Colonic mucosa (tissue), 4 donors: Measurements from ENCODE around the gene DEDD. TPM values are rescaled to one million over a fixed set of nuclear protein-coding genes. Genes with fewer than 3 reads are reported as not detected.
A peak's percentile ranks its signal among the peaks of the same experiment; 100 is the strongest.

Experiments
- DNase-seq: peaks from one replicate; pipeline ENCODE4 v3.0.0-alpha.2; 2020
- H3K27ac ChIP-seq: fragments of 200-600 bp; one replicate; pipeline ENCODE4 v1.8.0; 2021
- H3K27me3 ChIP-seq: fragments of 200-600 bp; one replicate; pipeline ENCODE4 v1.8.0; 2021
- H3K36me3 ChIP-seq: fragments of 200-600 bp; one replicate; pipeline ENCODE4 v1.8.0; 2021
- H3K4me1 ChIP-seq: fragments of 200-600 bp; one replicate; pipeline ENCODE4 v1.8.0; 2021; ENCODE audit warnings: mild to moderate bottlenecking
- H3K4me3 ChIP-seq: fragments of 200-600 bp; one replicate; pipeline ENCODE4 v1.8.0; 2021
- H3K9ac ChIP-seq, 2 donors: one replicate each; pipeline ENCODE4 v1.7.0; 2013; ENCODE audit warnings: control low read depth in 2 of 2, low read depth in 2 of 2, low read length in 2 of 2
- H3K9me3 ChIP-seq: fragments of 200-600 bp; one replicate; pipeline ENCODE4 v1.8.0; 2021
- CTCF ChIP-seq: fragments of 200-600 bp; IDR thresholded peaks from one replicate; pipeline ENCODE4 v1.8.0; 2022; ENCODE audit warnings: antibody characterized with exemption, mild to moderate bottlenecking
- intact Hi-C: fragments of 100-400 bp; cut with DNase I; formaldehyde crosslinking; loops from one replicate; pipeline ENCODE4 v1.14.1; 2022
- total RNA-seq, 2 donors: library from RNA; stranded (reverse); fragmentation: NEBNext Ultra II Directional in 1 of 2; extraction: Animal tissue kit (Norgen Biotek cat#: 25700) in 1 of 2; gene quantifications; one replicate each; pipeline ENCODE4 v1.2.1, GENCODE V29; 2021
- donor health status: healthy.
- donor health status: DM: no; HTN: no; CAD: no.
- donor health status: DM: no; HTN: no; CAD: no.

Gene DEDD
- 10 to 100 TPM; 33.8 to 34.3 TPM for total RNA-seq

- no peaks in the 10 kb centered on the region for H3K9me3 ChIP-seq
- peak within 1 kb of the TSS; percentile 50 for H3K4me3 ChIP-seq
- H3K9ac ChIP-seq = peak within 1 kb of the TSS; percentile 96 to 97
- peaks cover 8% of the 10 kb centered on the region for H3K4me1 ChIP-seq
- H3K36me3 ChIP-seq = no peaks in the 10 kb centered on the region
- intact Hi-C loops = no loop called here
- no peaks in the 10 kb centered on the region for H3K27me3 ChIP-seq
- no peak for TF ChIP-seq CTCF
- DNase-seq = peak; percentile 87
- H3K27ac ChIP-seq = peak within 1 kb of the TSS; percentile 96
Observed at GRCh38 chr1:161132410-161133219, at the start of gene DEDD. TSS of gene DEDD (minus strand) at chr1:161132667. CDS start at chr1:161124462, 8,205 bp downstream.

DNA sequence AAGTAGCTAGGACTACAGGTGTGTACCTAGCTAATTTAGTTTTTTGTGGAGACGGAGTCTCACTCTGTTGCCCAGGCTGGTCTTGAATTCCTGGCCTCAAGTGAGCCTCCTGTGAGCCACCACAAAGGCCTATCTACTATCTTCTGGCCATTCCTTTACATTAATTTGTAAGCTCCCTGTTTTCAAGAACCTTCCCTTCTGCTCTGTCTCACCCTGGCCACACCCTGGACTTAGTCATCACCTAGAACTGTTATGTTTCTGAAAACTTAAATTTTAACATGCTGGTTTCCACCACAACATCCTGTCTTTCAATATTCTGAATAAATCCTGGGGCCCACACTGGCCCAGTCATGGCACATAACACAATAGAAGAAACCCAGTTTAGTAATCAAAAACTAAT lies 49.7 kb upstream of the DEDD start:
- H3K9me3 ChIP-seq = no peaks in the 10 kb centered on the region
- no peak for DNase-seq
- intact Hi-C loops = no loop called here
- no peak overlapping the region for H3K9ac ChIP-seq
- no peak overlapping the region for H3K4me3 ChIP-seq
- no peaks in the 10 kb centered on the region for H3K36me3 ChIP-seq
- H3K27ac ChIP-seq = peak overlapping the region; percentile 16
- no peaks in the 10 kb centered on the region for H3K27me3 ChIP-seq
- H3K4me1 ChIP-seq = no peaks in the 10 kb centered on the region
- TF ChIP-seq CTCF = no peak

- H3K9me3 ChIP-seq = no peaks in the 10 kb centered on the region
- TF ChIP-seq CTCF = no peak
- no peaks in the 10 kb centered on the region for H3K27me3 ChIP-seq
- H3K36me3 ChIP-seq = no peaks in the 10 kb centered on the region
- H3K27ac ChIP-seq = no peak overlapping the region
- no peak overlapping the region for H3K9ac ChIP-seq
- peaks cover 4% of the 10 kb centered on the region for H3K4me1 ChIP-seq
- no peak for DNase-seq
- intact Hi-C loops = no loop called here
- no peak overlapping the region for H3K4me3 ChIP-seq
Observed at GRCh38 chr1:161180639-161181038, 48.2 kb upstream of the DEDD start.

DNA sequence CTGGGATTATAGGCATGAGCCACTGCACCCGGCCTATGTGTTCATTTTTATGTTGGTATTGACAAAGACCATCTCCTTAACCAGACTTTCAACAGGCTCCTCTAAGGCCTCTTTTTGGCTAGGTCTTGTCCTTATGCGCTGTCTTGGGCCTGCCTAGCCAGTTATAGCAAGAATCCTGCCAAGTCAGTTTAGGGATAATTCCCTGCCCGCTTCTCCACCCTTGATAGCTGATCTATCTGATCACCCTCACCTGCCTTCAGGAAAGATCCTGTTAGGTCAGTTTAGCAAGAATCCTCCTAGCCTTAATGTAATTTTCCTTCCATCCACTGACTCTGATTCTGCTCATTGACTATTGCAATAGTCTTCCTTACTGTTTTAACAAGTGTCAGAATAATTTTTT lies 47.2 kb upstream of the DEDD start:
- Histone ChIP-seq H3K27me3 (no peaks in the 10 kb centered on the region), H3K9ac (no peak overlapping the region), H3K4me3 (no peak overlapping the region), H3K27ac (no peak overlapping the region), H3K36me3 (no peaks in the 10 kb centered on the region), H3K4me1 (peaks cover 4% of the 10 kb centered on the region), H3K9me3 (no peaks in the 10 kb centered on the region)
- intact Hi-C loops = no loop called here
- no peak for TF ChIP-seq CTCF
- no peak for DNase-seq

- Histone ChIP-seq H3K36me3 (peaks cover 2% of the 10 kb centered on the region), H3K9me3 (no peaks in the 10 kb centered on the region), H3K4me1 (peaks cover 4% of the 10 kb centered on the region), H3K4me3 (peak overlapping the region; percentile 83), H3K27ac (peak overlapping the region; percentile 83), H3K27me3 (no peaks in the 10 kb centered on the region), H3K9ac (peak overlapping the region; percentile 81 to 97)
- no peak for DNase-seq
- no peak for TF ChIP-seq CTCF
- intact Hi-C loops = no loop called here
Observed at GRCh38 chr1:161177936-161178244, 45.4 kb upstream of the DEDD start.
